Erythroblast (primary cell): ENCODE measurements around the gene OCA2.

Experiments used
- GATA1 ChIP-seq: IDR thresholded peaks from 2 replicates; pipeline ENCODE4 v1.6.1; 2011; ENCODE audit warnings: low read depth, mild to moderate bottlenecking, control low read depth, low read length, moderate library complexity
- POLR2A ChIP-seq: IDR thresholded peaks from 2 replicates; pipeline ENCODE4 v1.6.1; 2011; ENCODE audit warnings: mild to moderate bottlenecking, low read length

GRCh38 chr15:27939246-27939645, 159.9 kb downstream of the OCA2 start:
- TF ChIP-seq POLR2A (no peak), GATA1 (no peak)
